HG03039 (cell line): ENCODE results near the gene CCDC88A.
A peak's percentile ranks its signal among the peaks of the same experiment; 100 is the strongest.
"Not testable (repeated sequence)": the region's sequence is repeated elsewhere in the genome, so short reads cannot be mapped to it uniquely, and the experiment has no call there.

Experiments
- ATAC-seq: cut with Tn5 transposase; IDR thresholded peaks from one replicate; pipeline ENCODE4 v1.9.1; 2021; ENCODE audit warnings: mild to moderate bottlenecking, moderate library complexity; ENCODE audit not compliant: unreplicated experiment

Gene CCDC88A

GRCh38 chr2:55419679-55420438 lies at the start of gene CCDC88A:
Gene CCDC88A, minus strand, starts transcription at chr2:55419856. Its CDS starts 777 bp downstream, at chr2:55419079.
- ATAC-seq, result peak; percentile 80

GRCh38 chr2:55461679-55462078 lies 42.0 kb upstream of the CCDC88A start:
- no peak for ATAC-seq

- ATAC-seq, result no peak
Observed at GRCh38 chr2:55460562-55460961, 40.9 kb upstream of the CCDC88A start.

GRCh38 chr2:55459714-55460274 lies 40.1 kb upstream of the CCDC88A start:
- ATAC-seq, result no peak

GRCh38 chr2:55459279-55459678 lies 39.6 kb upstream of the CCDC88A start:
- no peak for ATAC-seq

- no peak for ATAC-seq
Observed at GRCh38 chr2:55454121-55454520, 34.5 kb upstream of the CCDC88A start.

GRCh38 chr2:55452879-55453278 lies 33.2 kb upstream of the CCDC88A start:
- ATAC-seq, result no peak

- ATAC-seq, result no peak
Observed at GRCh38 chr2:55451699-55452098, 32.0 kb upstream of the CCDC88A start.

- ATAC-seq, result not testable (repeated sequence)
Observed at GRCh38 chr2:55450014-55450413, 30.4 kb upstream of the CCDC88A start.

GRCh38 chr2:55442045-55442760 lies 22.5 kb upstream of the CCDC88A start:
- not testable (repeated sequence) for ATAC-seq

- ATAC-seq, result no peak
Observed at GRCh38 chr2:55441280-55441892, 21.7 kb upstream of the CCDC88A start.

- no peak for ATAC-seq
Observed at GRCh38 chr2:55439101-55439397, 19.4 kb upstream of the CCDC88A start.

GRCh38 chr2:55438391-55439100 lies 18.9 kb upstream of the CCDC88A start:
- no peak for ATAC-seq

GRCh38 chr2:55437515-55438390 lies 18.1 kb upstream of the CCDC88A start:
- no peak for ATAC-seq

GRCh38 chr2:55431982-55432627 lies 12.4 kb upstream of the CCDC88A start:
- peak; percentile 43 for ATAC-seq

- no peak for ATAC-seq
Observed at GRCh38 chr2:55430211-55430975, 10.7 kb upstream of the CCDC88A start.

- no peak for ATAC-seq
Observed at GRCh38 chr2:55428258-55428657, 8.6 kb upstream of the CCDC88A start.

- ATAC-seq, result no peak
Observed at GRCh38 chr2:55425431-55425831, 5.8 kb upstream of the CCDC88A start.
